Loucy (cell line): ENCODE measurements around the gene FGFR1OP2.

ENCODE experiments used
- H2AFZ ChIP-seq: fragments of 200-600 bp; sonication (generic); 2 replicates; pipeline ENCODE4 v1.6.0; 2016; ENCODE audit warnings: antibody characterized with exemption, mild to moderate bottlenecking, low read length, moderate library complexity
- H3F3A ChIP-seq: fragments of 200-600 bp; 2 replicates; pipeline ENCODE4 v1.6.0; 2016; ENCODE audit warnings: antibody characterized with exemption, low read depth, mild to moderate bottlenecking
- H3K27me3 ChIP-seq: fragments of 200-600 bp; sonication (generic); 2 replicates; pipeline ENCODE4 v1.6.1; 2014; ENCODE audit warnings: low read length, mild to moderate bottlenecking; ENCODE audit not compliant: insufficient read depth, poor library complexity, severe bottlenecking
- H3K36me3 ChIP-seq: fragments of 200-600 bp; sonication (generic); 2 replicates; pipeline ENCODE4 v1.6.1; 2016; ENCODE audit warnings: low read length; ENCODE audit not compliant: insufficient read depth
- H3K4me1 ChIP-seq: fragments of 200-600 bp; sonication (generic); 2 replicates; pipeline ENCODE4 v1.5.1; 2014; ENCODE audit warnings: low read length, mild to moderate bottlenecking; ENCODE audit not compliant: insufficient read depth, poor library complexity, severe bottlenecking
- H3K4me2 ChIP-seq: fragments of 200-600 bp; sonication (generic); 2 replicates; pipeline ENCODE4 v1.6.0; 2014; ENCODE audit warnings: antibody characterized with exemption, low read length, low read depth, mild to moderate bottlenecking; ENCODE audit not compliant: poor library complexity, severe bottlenecking
- H3K4me3 ChIP-seq: fragments of 200-600 bp; sonication (generic); 2 replicates; pipeline ENCODE4 v1.5.1; 2014; ENCODE audit warnings: low read length, mild to moderate bottlenecking, mixed read lengths; ENCODE audit not compliant: poor library complexity, severe bottlenecking
- H3K79me2 ChIP-seq: fragments of 200-600 bp; sonication (generic); 2 replicates; pipeline ENCODE4 v1.6.1; 2014; ENCODE audit warnings: low read length; ENCODE audit not compliant: insufficient read depth
- H3K9ac ChIP-seq: fragments of 200-600 bp; sonication (generic); 2 replicates; pipeline ENCODE4 v1.6.0; 2014; ENCODE audit warnings: mild to moderate bottlenecking, low read depth, low read length, moderate library complexity; ENCODE audit not compliant: poor library complexity, severe bottlenecking
- H3K9me2 ChIP-seq: fragments of 200-600 bp; sonication (generic); replicated peaks from 2 replicates; pipeline ENCODE4 v1.6.1; 2016; ENCODE audit warnings: low read depth, low read length, mixed read lengths
- H3K9me3 ChIP-seq: fragments of 200-600 bp; sonication (generic); 2 replicates; pipeline ENCODE4 v1.6.1; 2014; ENCODE audit warnings: mild to moderate bottlenecking, antibody characterized with exemption, low read length, low read depth; ENCODE audit not compliant: insufficient read depth
- H4K20me1 ChIP-seq: fragments of 200-600 bp; sonication (generic); 2 replicates; pipeline ENCODE4 v1.6.0; 2014; ENCODE audit warnings: antibody characterized with exemption, low read length, mild to moderate bottlenecking; ENCODE audit not compliant: insufficient read depth, poor library complexity, severe bottlenecking
- CTCF ChIP-seq: fragments of 200-600 bp; sonication (generic); conservative IDR thresholded peaks from 2 replicates; pipeline ENCODE4 v1.5.1; 2014; ENCODE audit warnings: mild to moderate bottlenecking, antibody characterized with exemption, low read length
- EZH2phosphoT487 ChIP-seq: fragments of 200-600 bp; IDR thresholded peaks from 2 replicates; pipeline ENCODE4 v1.6.1; 2018; ENCODE audit warnings: antibody characterized with exemption, mild to moderate bottlenecking, moderate library complexity, borderline replicate concordance

Gene FGFR1OP2

GRCh38 chr12:27000961-27001360, 62.7 kb downstream of the FGFR1OP2 start:
- H3K4me1 ChIP-seq: peaks cover 71% of the 10 kb centered on the region
- peaks cover 72% of the 10 kb centered on the region for H3K79me2 ChIP-seq
- H3K9me3 ChIP-seq: no peaks in the 10 kb centered on the region
- no peaks in the 10 kb centered on the region for H3K27me3 ChIP-seq
- no peak overlapping the region for H2AFZ ChIP-seq
- H3K4me2 ChIP-seq: peak overlapping the region; percentile 69
- H4K20me1 ChIP-seq: no peaks in the 10 kb centered on the region
- TF ChIP-seq EZH2phosphoT487 (no peak), CTCF (no peak)
- H3K36me3 ChIP-seq: peaks cover 34% of the 10 kb centered on the region
- peaks cover 9% of the 10 kb centered on the region; the same call in 1 of the 2 replicates for H3F3A ChIP-seq
- H3K9ac ChIP-seq: peak overlapping the region; percentile 42
- H3K4me3 ChIP-seq: peak overlapping the region; percentile 49
- H3K9me2 ChIP-seq: no peaks in the 10 kb centered on the region

DNA sequence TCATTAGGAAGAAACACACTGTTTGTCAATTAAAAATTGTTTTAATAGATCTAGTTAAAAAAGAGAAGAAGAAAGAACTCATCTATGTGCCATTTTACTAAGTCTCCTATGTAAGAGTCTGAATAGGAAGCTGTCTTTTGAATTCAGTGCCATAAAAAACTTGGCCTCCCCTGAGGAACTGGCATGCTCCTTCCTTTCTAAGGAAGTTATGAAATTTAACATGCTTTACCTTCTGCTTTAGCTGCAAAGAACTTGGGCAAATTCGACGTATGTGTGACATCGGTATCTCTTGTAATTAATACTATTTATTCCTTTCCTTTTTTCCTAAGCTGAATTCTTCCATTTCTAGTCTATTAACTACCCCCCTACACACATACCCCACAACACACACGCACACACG, 63.4 kb downstream of the FGFR1OP2 start:
- Histone ChIP-seq H3K27me3 (no peaks in the 10 kb centered on the region), H3K9me2 (no peaks in the 10 kb centered on the region), H3K4me1 (peaks cover 67% of the 10 kb centered on the region), H2AFZ (no peak overlapping the region), H3F3A (peaks cover 9% of the 10 kb centered on the region; the same call in 1 of the 2 replicates), H3K36me3 (peaks cover 27% of the 10 kb centered on the region), H3K4me2 (peak overlapping the region; percentile 69), H4K20me1 (no peaks in the 10 kb centered on the region), H3K9ac (peak overlapping the region; percentile 42), H3K9me3 (no peaks in the 10 kb centered on the region), H3K4me3 (peak overlapping the region; percentile 49), H3K79me2 (peaks cover 76% of the 10 kb centered on the region)
- no peak for TF ChIP-seq CTCF
- no peak for TF ChIP-seq EZH2phosphoT487

- Histone ChIP-seq H3K9me3 (no peaks in the 10 kb centered on the region), H3K27me3 (no peaks in the 10 kb centered on the region), H3F3A (peaks cover 9% of the 10 kb centered on the region; the same call in 1 of the 2 replicates), H3K4me3 (peak overlapping the region; percentile 49), H3K9ac (peak overlapping the region; percentile 42), H3K4me2 (peak overlapping the region; percentile 69), H3K9me2 (no peaks in the 10 kb centered on the region), H3K36me3 (peaks cover 23% of the 10 kb centered on the region), H4K20me1 (no peaks in the 10 kb centered on the region), H3K4me1 (peaks cover 67% of the 10 kb centered on the region), H2AFZ (no peak overlapping the region), H3K79me2 (peaks cover 77% of the 10 kb centered on the region)
- TF ChIP-seq CTCF: no peak
- TF ChIP-seq EZH2phosphoT487: no peak
Observed at GRCh38 chr12:27002141-27002540, 63.9 kb downstream of the FGFR1OP2 start.
